ENCODE data around the gene PEX3. TPM values are rescaled to one million over a fixed set of nuclear protein-coding genes. Genes with fewer than 3 reads are reported as not detected.
"Not testable (repeated sequence)": the region's sequence is repeated elsewhere in the genome, so short reads cannot be mapped to it uniquely, and the experiment has no call there.

The PEX3 gene
- total RNA-seq, 1 experiment from 2014 or later = 17.9 TPM

DNA sequence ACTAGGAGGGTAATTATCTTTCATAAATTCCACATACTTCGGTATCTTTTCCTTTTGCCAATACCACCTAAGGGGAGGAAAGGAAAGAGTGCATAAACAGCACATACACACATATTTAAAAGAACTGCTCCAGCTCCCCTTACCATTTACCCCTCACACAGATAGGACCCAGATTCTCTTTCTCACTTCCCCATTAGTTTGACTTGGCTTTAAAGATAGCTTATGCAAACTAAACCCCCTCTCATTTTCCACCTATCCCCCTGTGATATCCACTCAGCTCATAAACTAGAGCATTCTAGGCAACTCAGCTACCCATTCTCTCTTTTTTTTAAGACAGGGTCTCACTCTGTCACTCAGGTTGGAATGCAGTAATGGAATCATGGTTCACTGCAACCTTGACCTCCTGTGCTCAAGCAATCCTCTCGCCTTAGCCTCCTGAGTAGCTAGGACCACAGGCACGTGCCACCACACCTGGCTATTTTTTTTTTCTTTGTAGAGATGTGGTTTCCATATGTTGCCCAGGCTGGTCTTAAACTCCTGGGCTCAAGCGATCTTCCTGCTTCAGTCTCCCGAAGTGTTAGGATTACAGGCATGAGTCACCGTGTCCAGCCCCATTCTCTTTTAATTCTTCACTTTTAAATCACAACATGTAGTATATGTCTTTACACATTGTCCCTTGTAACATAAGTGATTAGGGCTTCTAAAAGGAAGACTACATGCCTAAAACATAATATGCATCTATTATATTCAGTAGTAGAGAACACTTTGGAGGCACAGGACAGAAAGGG, 56.9 kb downstream of the PEX3 start:
- no peak overlapping the region for H2BK20ac ChIP-seq (ENCODE audit: low read depth, low read length, poor library complexity, severe bottlenecking)
- no CpG with 5 or more reads among the region's 6 CpGs for WGBS (ENCODE audit: extremely low coverage, insufficient read length, low lambda C conversion rate)
- no peaks in the 10 kb centered on the region for H3K79me1 ChIP-seq (ENCODE audit: insufficient read depth, low read depth, low read length, poor library complexity, severe bottlenecking)

GRCh38 chr6:143510326-143510725, 59.7 kb downstream of the PEX3 start:
- H3K4ac ChIP-seq (ENCODE audit: low read depth, low read length); H3K23ac ChIP-seq (ENCODE audit: insufficient read length, low read depth, low read length); H4K5ac ChIP-seq (ENCODE audit: insufficient read length, low read depth, low read length); H2BK120ac ChIP-seq (ENCODE audit: low read depth, low read length, poor library complexity, severe bottlenecking); H3K14ac ChIP-seq (ENCODE audit: insufficient read depth, low read length); H3T11ph ChIP-seq (ENCODE audit: low read length); H3K27me3 ChIP-seq (ENCODE audit: insufficient read depth, low read length); DNase-seq; H2BK20ac ChIP-seq (ENCODE audit: low read depth, low read length, poor library complexity, severe bottlenecking); H3K9ac ChIP-seq (ENCODE audit: extremely low read depth, insufficient read length, low read length); H3K18ac ChIP-seq (ENCODE audit: insufficient read length, low read depth, low read length); H2BK12ac ChIP-seq (ENCODE audit: insufficient read length, low read depth, low read length); H3K9me3 Mint-ChIP-seq; H3K4me1 ChIP-seq (ENCODE audit: insufficient read depth, low read length); H2BK5ac ChIP-seq (ENCODE audit: insufficient read length, low read length); H3K27ac Mint-ChIP-seq; H2AK5ac ChIP-seq (ENCODE audit: insufficient read length, low read length); H3K23me2 ChIP-seq (ENCODE audit: insufficient read length, low read depth, low read length, poor library complexity, severe bottlenecking); H3K27ac ChIP-seq (ENCODE audit: insufficient read length, low read depth, low read length); H4K8ac ChIP-seq (replicated peaks; ENCODE audit: insufficient read length, low read depth, low read length); H2AFZ ChIP-seq (ENCODE audit: low read length); H3K56ac ChIP-seq (ENCODE audit: insufficient read length, low read depth, low read length); H3K79me1 ChIP-seq (ENCODE audit: insufficient read depth, low read depth, low read length, poor library complexity, severe bottlenecking); H4K20me1 ChIP-seq (ENCODE audit: control insufficient read depth, insufficient read depth, insufficient read length); H4K91ac ChIP-seq (ENCODE audit: insufficient read length, low read depth, low read length); H3K79me2 ChIP-seq (ENCODE audit: insufficient read depth, low read length); H3K27me3 Mint-ChIP-seq (ENCODE audit: low read depth); H2BK15ac ChIP-seq (ENCODE audit: low read depth, low read length); H3K9me3 ChIP-seq (ENCODE audit: control insufficient read depth, low read depth, low read length): not testable (repeated sequence)
- H3K4me3 Mint-ChIP-seq = peak overlapping the region; percentile 78 to 83; a peak in 3 of 5 replicates
- H3K36me3 Mint-ChIP-seq (ENCODE audit: insufficient read depth in 1 of 3, low read depth in 3 of 3) = peaks cover 14 to 28% (median 27%) of the 10 kb centered on the region in 3 experiments; a peak in 6 of 7 replicates
- H3K4me1 Mint-ChIP-seq = peaks cover 23 to 27% of the 10 kb centered on the region in 2 experiments
- no CpG with 5 or more reads among the region's 13 CpGs for WGBS (ENCODE audit: extremely low coverage, insufficient read length, low lambda C conversion rate)
- peak overlapping the region; percentile 99 for H3K4me2 ChIP-seq (ENCODE audit: insufficient read depth, insufficient read length, low read length)

More for the DNA sequence above, 56.9 kb downstream of the PEX3 start:
- H3K4me3 Mint-ChIP-seq = no peak overlapping the region
- no peaks in the 10 kb centered on the region; the same call in 1 of the 2 replicates for H3K4me1 ChIP-seq (ENCODE audit: insufficient read depth, low read length)
- peaks cover 7% of the 10 kb centered on the region for H3K23me2 ChIP-seq (ENCODE audit: insufficient read length, low read depth, low read length, poor library complexity, severe bottlenecking)
- H2AK5ac ChIP-seq (ENCODE audit: insufficient read length, low read length) = no peak overlapping the region
- no peak overlapping the region for H3K4me2 ChIP-seq (ENCODE audit: insufficient read depth, insufficient read length, low read length)
- H3T11ph ChIP-seq (ENCODE audit: low read length) = no peak overlapping the region
- H4K8ac ChIP-seq (replicated peaks; ENCODE audit: insufficient read length, low read depth, low read length) = no peak overlapping the region
- no peak for TF ChIP-seq CTCF (conservative IDR thresholded peaks at IDR 0.05)
- no peaks in the 10 kb centered on the region for H3K79me2 ChIP-seq (ENCODE audit: insufficient read depth, low read length)
- H3K18ac ChIP-seq (ENCODE audit: insufficient read length, low read depth, low read length) = no peak overlapping the region
- H4K5ac ChIP-seq (ENCODE audit: insufficient read length, low read depth, low read length) = no peak overlapping the region
- no peak overlapping the region for H2BK5ac ChIP-seq (ENCODE audit: insufficient read length, low read length)
- H2BK12ac ChIP-seq (ENCODE audit: insufficient read length, low read depth, low read length) = no peak overlapping the region
- no peaks in the 10 kb centered on the region for H3K27me3 Mint-ChIP-seq (ENCODE audit: low read depth)
- no peak for DNase-seq
- no peak overlapping the region for H3K9ac ChIP-seq (ENCODE audit: extremely low read depth, insufficient read length, low read length)
- no peak overlapping the region for H3K56ac ChIP-seq (ENCODE audit: insufficient read length, low read depth, low read length)
- H3K27ac Mint-ChIP-seq = peak overlapping the region in 1 of 3 experiments; percentile 51; a peak in 1 of 7 replicates
- no peak overlapping the region for H3K23ac ChIP-seq (ENCODE audit: insufficient read length, low read depth, low read length)
- no peak overlapping the region for H2AFZ ChIP-seq (ENCODE audit: low read length)
- no peaks in the 10 kb centered on the region for H3K9me3 Mint-ChIP-seq
- no peaks in the 10 kb centered on the region for H3K27me3 ChIP-seq (ENCODE audit: insufficient read depth, low read length)
- no peak overlapping the region for H2BK120ac ChIP-seq (ENCODE audit: low read depth, low read length, poor library complexity, severe bottlenecking)
- H3K9me3 ChIP-seq (ENCODE audit: control insufficient read depth, low read depth, low read length) = no peaks in the 10 kb centered on the region
- H2BK15ac ChIP-seq (ENCODE audit: low read depth, low read length) = no peak overlapping the region
- H4K20me1 ChIP-seq (ENCODE audit: control insufficient read depth, insufficient read depth, insufficient read length) = no peaks in the 10 kb centered on the region
- peaks cover 14 to 42% (median 23%) of the 10 kb centered on the region in 3 experiments; a peak in 6 of 7 replicates for H3K36me3 Mint-ChIP-seq (ENCODE audit: insufficient read depth in 1 of 3, low read depth in 3 of 3)
- no peak overlapping the region for H3K27ac ChIP-seq (ENCODE audit: insufficient read length, low read depth, low read length)
- peaks cover 11 to 13% of the 10 kb centered on the region in 2 experiments for H3K4me1 Mint-ChIP-seq
- no peak overlapping the region for H3K14ac ChIP-seq (ENCODE audit: insufficient read depth, low read length)
- H4K91ac ChIP-seq (ENCODE audit: insufficient read length, low read depth, low read length) = no peak overlapping the region
- H3K4ac ChIP-seq (ENCODE audit: low read depth, low read length) = no peak overlapping the region
